ENCODE measurements around the gene KRTAP10-12.
"Not testable (repeated sequence)": the region's sequence is repeated elsewhere in the genome, so short reads cannot be mapped to it uniquely, and the experiment has no call there.

KRTAP10-12 gene

GRCh38 chr21:44697172-44697810, at the start of gene KRTAP10-12:
KRTAP10-12 (plus strand) TSS chr21:44697172; CDS start chr21:44697202, 30 bp downstream.
- DNase-seq, result not testable (repeated sequence)

GRCh38 chr21:44647222-44647552, 49.8 kb upstream of the KRTAP10-12 start:
- no peak for DNase-seq

- DNase-seq, result no peak
These were observed 48.2 kb upstream of the KRTAP10-12 start for GRCh38 chr21:44648557-44649311.

- DNase-seq, result no peak
These were observed 47.4 kb upstream of the KRTAP10-12 start for GRCh38 chr21:44649521-44650100.

- DNase-seq, result no peak
These were observed 46.6 kb upstream of the KRTAP10-12 start for GRCh38 chr21:44650265-44650972.

GRCh38 chr21:44650973-44651675, 45.8 kb upstream of the KRTAP10-12 start:
- DNase-seq, result no peak

GRCh38 chr21:44653123-44653522, 43.8 kb upstream of the KRTAP10-12 start:
- DNase-seq, result no peak

- peak; percentile 81 for DNase-seq
These were observed 43.1 kb upstream of the KRTAP10-12 start for GRCh38 chr21:44653656-44654575.

- peak; percentile 14 for DNase-seq
These were observed 42.3 kb upstream of the KRTAP10-12 start, which contains the start of gene KRTAP12-4 for GRCh38 chr21:44654576-44655175. KRTAP12-4 (minus strand) TSS chr21:44654659; CDS start chr21:44654614, 45 bp downstream.

- no peak for DNase-seq
These were observed 40.1 kb upstream of the KRTAP10-12 start for GRCh38 chr21:44656868-44657267.

- peak; percentile 85 for DNase-seq
These were observed 39.1 kb upstream of the KRTAP10-12 start, which contains the start of gene KRTAP12-3 for GRCh38 chr21:44657635-44658540. KRTAP12-3 (plus strand) TSS chr21:44657932; CDS start chr21:44657980, 48 bp downstream.

GRCh38 chr21:44658541-44658910, 38.4 kb upstream of the KRTAP10-12 start:
- no peak for DNase-seq

GRCh38 chr21:44658913-44659595, 37.9 kb upstream of the KRTAP10-12 start:
- DNase-seq, result peak; percentile 49

GRCh38 chr21:44661567-44661966, 35.4 kb upstream of the KRTAP10-12 start:
- DNase-seq, result not testable (repeated sequence)

- DNase-seq, result no peak
These were observed 32.3 kb upstream of the KRTAP10-12 start for GRCh38 chr21:44664691-44665090.

GRCh38 chr21:44666401-44667320, 30.3 kb upstream of the KRTAP10-12 start, which contains the start of gene KRTAP12-2:
KRTAP12-2 (minus strand) TSS chr21:44666927; CDS start chr21:44666886, 41 bp downstream.
- no peak for DNase-seq

GRCh38 chr21:44667612-44668011, 29.4 kb upstream of the KRTAP10-12 start:
- DNase-seq, result no peak

Measured in CD4-positive, alpha-beta T cell treated with Interleukin-17A for 1 hour (primary cell).